Measurements from ENCODE around the gene GNAI3.

The GNAI3 gene

DNA sequence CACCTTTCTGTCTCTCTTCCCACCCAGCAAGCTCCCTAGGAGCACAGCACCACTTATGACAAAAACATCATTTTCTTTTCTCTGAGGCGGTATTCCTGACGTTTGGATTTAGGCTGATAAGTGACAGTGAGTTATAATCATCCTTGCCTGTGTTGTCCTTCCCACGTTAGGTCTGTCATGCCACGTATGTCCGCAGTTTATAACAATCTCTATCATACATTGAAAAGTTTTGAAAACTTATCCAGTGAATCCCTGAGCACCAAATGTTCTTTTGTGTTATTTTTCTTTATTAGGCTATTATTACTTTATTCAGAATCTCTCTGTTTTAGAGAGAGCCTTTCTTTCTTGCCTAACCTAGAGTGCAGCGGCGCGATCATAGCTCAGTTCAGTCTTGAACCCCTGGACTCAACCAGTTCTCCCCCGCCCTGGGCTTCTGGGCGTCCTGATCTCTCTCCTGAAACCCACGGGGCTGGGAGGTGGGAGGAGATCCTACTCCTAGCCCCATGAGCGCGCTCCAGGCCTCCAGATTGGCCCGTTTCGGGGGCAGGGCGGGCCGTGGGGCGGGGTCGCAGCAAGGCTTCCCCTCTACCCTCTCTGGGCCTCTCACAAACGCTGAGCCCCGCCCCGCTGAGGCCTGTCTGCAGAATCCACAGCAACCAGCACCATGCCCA, 119.2 kb downstream of the GNAI3 start, which contains the start of gene GSTM2:
Gene GSTM2 (plus strand): TSS at position 606 of the 671 bp plus-strand sequence. CDS start 59 bp downstream, at position 665.
- peak; percentile 100 for ATAC-seq
- no peak for TF ChIP-seq ZNF565 (CRISPR knock-in tag; conservative IDR thresholded peaks at IDR 0.05; ENCODE audit: low read depth)
- no peak for TF ChIP-seq ARNTL (CRISPR knock-in tag; IDR thresholded peaks at IDR 0.05; ENCODE audit: borderline replicate concordance, low read depth)
- no peak for TF ChIP-seq TCF4 (CRISPR knock-in tag; IDR thresholded peaks at IDR 0.05; ENCODE audit: borderline replicate concordance)
